OCI-LY1 (cell line): ENCODE measurements around the gene TEP1.
A peak's percentile ranks its signal among the peaks of the same experiment; 100 is the strongest.

ENCODE experiments used
- H2AFZ ChIP-seq: fragments of 200-600 bp; sonication (generic), shearing (Covaris generic); 2 replicates; pipeline ENCODE4 v1.6.0; 2014; ENCODE audit warnings: antibody characterized with exemption, mild to moderate bottlenecking, low read length
- H3F3A ChIP-seq: fragments of 200-600 bp; sonication (generic), shearing (Covaris generic); 2 replicates; pipeline ENCODE4 v1.6.0; 2014; ENCODE audit warnings: mild to moderate bottlenecking, antibody characterized with exemption, low read length, moderate library complexity; ENCODE audit not compliant: insufficient read depth
- H3K27ac ChIP-seq: fragments of 200-600 bp; sonication (generic); 2 replicates; pipeline ENCODE4 v1.5.1; 2014; ENCODE audit warnings: low read length, mixed run types, mild to moderate bottlenecking, low read depth; ENCODE audit not compliant: poor library complexity, severe bottlenecking
- H3K27me3 ChIP-seq: fragments of 200-600 bp; sonication (generic); 2 replicates; pipeline ENCODE4 v1.6.0; 2014; ENCODE audit warnings: antibody characterized with exemption, mild to moderate bottlenecking, low read length, moderate library complexity; ENCODE audit not compliant: insufficient read depth
- H3K36me3 ChIP-seq: fragments of 200-600 bp; sonication (generic); 2 replicates; pipeline ENCODE4 v1.6.1; 2014; ENCODE audit warnings: mild to moderate bottlenecking, antibody characterized with exemption, low read length, moderate library complexity, mixed read lengths; ENCODE audit not compliant: insufficient read depth
- H3K4me1 ChIP-seq: fragments of 200-600 bp; sonication (generic); 2 replicates; pipeline ENCODE4 v1.5.1; 2014; ENCODE audit warnings: mild to moderate bottlenecking, low read length, moderate library complexity; ENCODE audit not compliant: insufficient read depth, severe bottlenecking
- H3K4me2 ChIP-seq: fragments of 200-600 bp; sonication (generic), shearing (Covaris generic); 2 replicates; pipeline ENCODE4 v1.6.1; 2014; ENCODE audit warnings: low read length
- H3K4me3 ChIP-seq: fragments of 200-600 bp; sonication (generic); 2 replicates; pipeline ENCODE4 v1.5.1; 2014; ENCODE audit warnings: low read length, low read depth, mild to moderate bottlenecking, mixed read lengths; ENCODE audit not compliant: poor library complexity, severe bottlenecking
- H3K79me2 ChIP-seq: fragments of 200-600 bp; shearing (Covaris generic); 2 replicates; pipeline ENCODE4 v1.6.1; 2016; ENCODE audit warnings: mixed run types, low read length, mixed read lengths; ENCODE audit not compliant: insufficient read depth
- H3K9ac ChIP-seq: fragments of 200-600 bp; sonication (generic), shearing (Covaris generic); 2 replicates; pipeline ENCODE4 v1.6.1; 2014; ENCODE audit warnings: mild to moderate bottlenecking, low read length, mixed read lengths
- H3K9me2 ChIP-seq: fragments of 200-600 bp; sonication (generic), shearing (Covaris generic); 2 replicates; pipeline ENCODE4 v1.6.1; 2014; ENCODE audit warnings: low read depth, mild to moderate bottlenecking, low read length, mixed read lengths
- H3K9me3 ChIP-seq: fragments of 200-600 bp; shearing (Covaris generic); 2 replicates; pipeline ENCODE4 v1.6.1; 2014; ENCODE audit warnings: low read length, mixed read lengths
- H4K20me1 ChIP-seq: fragments of 200-600 bp; sonication (generic), shearing (Covaris generic); 2 replicates; pipeline ENCODE4 v1.6.0; 2016; ENCODE audit warnings: mild to moderate bottlenecking, low read length; ENCODE audit not compliant: insufficient read depth
- CTCF ChIP-seq: fragments of 200-600 bp; sonication (generic), shearing (Covaris generic); IDR thresholded peaks from 2 replicates; pipeline ENCODE4 v1.5.1; 2017; ENCODE audit warnings: mild to moderate bottlenecking, antibody characterized with exemption, low read length, moderate library complexity, mixed read lengths
- EZH2 ChIP-seq: fragments of 200-600 bp; sonication (generic), shearing (Covaris generic); IDR thresholded peaks from 2 replicates; pipeline ENCODE4 v1.8.0; 2017; ENCODE audit warnings: borderline replicate concordance, mixed run types, mild to moderate bottlenecking, antibody characterized with exemption, low read length, moderate library complexity, mixed read lengths

Gene TEP1

GRCh38 chr14:20418501-20418909 lies 5.2 kb upstream of the TEP1 start:
- Histone ChIP-seq H3F3A (no peaks in the 10 kb centered on the region), H3K4me1 (peaks cover 13% of the 10 kb centered on the region), H3K27me3 (no peaks in the 10 kb centered on the region), H2AFZ (no peak overlapping the region), H3K9me3 (no peaks in the 10 kb centered on the region), H3K9me2 (no peaks in the 10 kb centered on the region), H3K4me3 (no peak overlapping the region), H3K4me2 (no peak overlapping the region), H3K36me3 (no peaks in the 10 kb centered on the region), H3K79me2 (no peaks in the 10 kb centered on the region), H3K27ac (no peak overlapping the region), H3K9ac (no peak overlapping the region), H4K20me1 (no peaks in the 10 kb centered on the region)
- TF ChIP-seq EZH2 = no peak

GRCh38 chr14:20417250-20418186 lies 4.2 kb upstream of the TEP1 start:
- no peaks in the 10 kb centered on the region for H3F3A ChIP-seq
- no peak overlapping the region for H2AFZ ChIP-seq
- H3K4me3 ChIP-seq = no peak overlapping the region
- no peaks in the 10 kb centered on the region for H3K9me2 ChIP-seq
- H3K27ac ChIP-seq = no peak overlapping the region
- H4K20me1 ChIP-seq = no peaks in the 10 kb centered on the region
- H3K4me1 ChIP-seq = peaks cover 14% of the 10 kb centered on the region
- no peaks in the 10 kb centered on the region for H3K79me2 ChIP-seq
- no peaks in the 10 kb centered on the region for H3K27me3 ChIP-seq
- no peak for TF ChIP-seq CTCF
- no peak overlapping the region for H3K9ac ChIP-seq
- H3K4me2 ChIP-seq = no peak overlapping the region
- no peaks in the 10 kb centered on the region for H3K9me3 ChIP-seq
- no peaks in the 10 kb centered on the region for H3K36me3 ChIP-seq

GRCh38 chr14:20416223-20416622 lies 2.9 kb upstream of the TEP1 start:
- H3K9ac ChIP-seq = no peak overlapping the region
- H3K79me2 ChIP-seq = no peaks in the 10 kb centered on the region
- no peak overlapping the region for H3K4me2 ChIP-seq
- TF ChIP-seq EZH2 = no peak
- no peaks in the 10 kb centered on the region for H3K9me3 ChIP-seq
- no peaks in the 10 kb centered on the region for H4K20me1 ChIP-seq
- no peaks in the 10 kb centered on the region for H3K9me2 ChIP-seq
- H3K36me3 ChIP-seq = no peaks in the 10 kb centered on the region
- no peaks in the 10 kb centered on the region for H3K27me3 ChIP-seq
- no peaks in the 10 kb centered on the region for H3F3A ChIP-seq
- H3K4me1 ChIP-seq = peaks cover 20% of the 10 kb centered on the region
- H3K4me3 ChIP-seq = no peak overlapping the region
- no peak overlapping the region for H3K27ac ChIP-seq
- H2AFZ ChIP-seq = no peak overlapping the region

GRCh38 chr14:20415782-20416206 lies 2.5 kb upstream of the TEP1 start:
- Histone ChIP-seq H3K27ac (no peak overlapping the region), H3K36me3 (no peaks in the 10 kb centered on the region), H3K9ac (no peak overlapping the region), H3K4me3 (no peak overlapping the region), H3K27me3 (no peaks in the 10 kb centered on the region), H3K9me3 (no peaks in the 10 kb centered on the region), H3K79me2 (no peaks in the 10 kb centered on the region), H3K4me1 (peaks cover 20% of the 10 kb centered on the region), H4K20me1 (no peaks in the 10 kb centered on the region), H2AFZ (no peak overlapping the region), H3F3A (no peaks in the 10 kb centered on the region), H3K9me2 (no peaks in the 10 kb centered on the region), H3K4me2 (no peak overlapping the region; the same call in 1 of the 2 replicates)
- no peak for TF ChIP-seq EZH2
- peak; percentile 75 for TF ChIP-seq CTCF
